H9 (cell line): ENCODE results near the gene SLAIN1. TPM values are rescaled to one million over a fixed set of nuclear protein-coding genes. Genes with fewer than 3 reads are reported as not detected.

Source experiments
- DNase-seq: peaks from one replicate; pipeline ENCODE4 v3.0.0-alpha.2; 2017
- H2AFZ ChIP-seq: one replicate; pipeline ENCODE4 v1.6.1; 2013; ENCODE audit warnings: mild to moderate bottlenecking, low read length, control low read depth, moderate library complexity
- H2AK5ac ChIP-seq: 2 replicates; pipeline ENCODE4 v1.6.1; 2013; ENCODE audit warnings: low read length, control low read depth, mixed read lengths; ENCODE audit not compliant: insufficient read length
- H2BK120ac ChIP-seq: one replicate; pipeline ENCODE4 v1.6.1; 2013; ENCODE audit warnings: low read depth, mild to moderate bottlenecking, low read length, control low read depth, inconsistent platforms; ENCODE audit not compliant: poor library complexity, severe bottlenecking
- H2BK12ac ChIP-seq: 2 replicates; pipeline ENCODE4 v1.6.1; 2013; ENCODE audit warnings: low read length, control low read depth, mixed read lengths, low read depth; ENCODE audit not compliant: insufficient read length
- H2BK15ac ChIP-seq: 2 replicates; pipeline ENCODE4 v1.6.1; 2013; ENCODE audit warnings: low read depth, low read length, control low read depth
- H2BK20ac ChIP-seq: one replicate; pipeline ENCODE4 v1.6.1; 2013; ENCODE audit warnings: low read depth, mild to moderate bottlenecking, low read length, control low read depth, inconsistent platforms; ENCODE audit not compliant: poor library complexity, severe bottlenecking
- H2BK5ac ChIP-seq: 2 replicates; pipeline ENCODE4 v1.6.1; 2013; ENCODE audit warnings: low read length, control low read depth, mixed read lengths; ENCODE audit not compliant: insufficient read length
- H3K14ac ChIP-seq: 2 replicates; pipeline ENCODE4 v1.6.1; 2013; ENCODE audit warnings: low read length, control low read depth; ENCODE audit not compliant: insufficient read depth
- H3K18ac ChIP-seq: 2 replicates; pipeline ENCODE4 v1.6.1; 2013; ENCODE audit warnings: low read depth, mild to moderate bottlenecking, mixed read lengths, low read length, control low read depth; ENCODE audit not compliant: insufficient read length
- H3K23ac ChIP-seq: 2 replicates; pipeline ENCODE4 v1.6.1; 2013; ENCODE audit warnings: low read length, control low read depth, mixed read lengths, low read depth; ENCODE audit not compliant: insufficient read length
- H3K23me2 ChIP-seq: 2 replicates; pipeline ENCODE4 v1.6.1; 2013; ENCODE audit warnings: low read depth, mild to moderate bottlenecking, mixed read lengths, low read length, control low read depth; ENCODE audit not compliant: insufficient read length, poor library complexity, severe bottlenecking
- H3K27ac ChIP-seq: 2 replicates; pipeline ENCODE4 v1.5.1; 2013; ENCODE audit warnings: low read length, control low read depth, mixed read lengths, low read depth; ENCODE audit not compliant: insufficient read length
- H3K27me3 ChIP-seq: 2 replicates; pipeline ENCODE4 v1.6.1; 2013; ENCODE audit warnings: low read length, control low read depth, inconsistent platforms; ENCODE audit not compliant: insufficient read depth
- H3K4ac ChIP-seq: 2 replicates; pipeline ENCODE4 v1.6.1; 2013; ENCODE audit warnings: low read depth, mild to moderate bottlenecking, control low read depth, inconsistent platforms, low read length, moderate library complexity
- H3K4me1 ChIP-seq: 2 replicates; pipeline ENCODE4 v1.6.1; 2013; ENCODE audit warnings: low read length, control low read depth, inconsistent platforms; ENCODE audit not compliant: insufficient read depth
- H3K4me2 ChIP-seq: 2 replicates; pipeline ENCODE4 v1.6.1; 2013; ENCODE audit warnings: low read length, control low read depth, mixed read lengths; ENCODE audit not compliant: insufficient read length, insufficient read depth
- H3K56ac ChIP-seq: 2 replicates; pipeline ENCODE4 v1.6.1; 2013; ENCODE audit warnings: low read depth, mild to moderate bottlenecking, mixed read lengths, low read length, control low read depth; ENCODE audit not compliant: insufficient read length
- H3K79me1 ChIP-seq: 2 replicates; pipeline ENCODE4 v1.6.1; 2013; ENCODE audit warnings: low read depth, mild to moderate bottlenecking, moderate library complexity, low read length, control low read depth, inconsistent platforms; ENCODE audit not compliant: insufficient read depth, poor library complexity, severe bottlenecking
- H3K79me2 ChIP-seq: 2 replicates; pipeline ENCODE4 v1.6.1; 2013; ENCODE audit warnings: low read length, control low read depth, inconsistent platforms; ENCODE audit not compliant: insufficient read depth
- H3K9ac ChIP-seq: 2 replicates; pipeline ENCODE4 v1.6.1; 2013; ENCODE audit warnings: low read length, control low read depth, mixed read lengths; ENCODE audit not compliant: insufficient read length; ENCODE audit errors: extremely low read depth
- H3K9me3 ChIP-seq: one replicate; pipeline ENCODE4 v1.6.1; 2013; ENCODE audit warnings: low read depth, low read length, inconsistent platforms; ENCODE audit not compliant: control insufficient read depth
- H3T11ph ChIP-seq: one replicate; pipeline ENCODE4 v1.6.1; 2013; ENCODE audit warnings: mild to moderate bottlenecking, low read length, control low read depth, inconsistent platforms
- H4K20me1 ChIP-seq: one replicate; pipeline ENCODE4 v1.6.1; 2013; ENCODE audit not compliant: control insufficient read depth, insufficient read length, insufficient read depth
- H4K5ac ChIP-seq: 2 replicates; pipeline ENCODE4 v1.6.1; 2013; ENCODE audit warnings: low read depth, mild to moderate bottlenecking, mixed read lengths, low read length, control low read depth; ENCODE audit not compliant: insufficient read length
- H4K8ac ChIP-seq: replicated peaks from 2 replicates; pipeline ENCODE4 v1.6.1; 2013; ENCODE audit warnings: low read length, control low read depth, mixed read lengths, low read depth; ENCODE audit not compliant: insufficient read length
- H4K91ac ChIP-seq: 2 replicates; pipeline ENCODE4 v1.6.1; 2013; ENCODE audit warnings: low read depth, mild to moderate bottlenecking, moderate library complexity, mixed read lengths, low read length, control low read depth; ENCODE audit not compliant: insufficient read length
- H3K27ac Mint-ChIP-seq, 3 experiments: 2 replicates in 2 of 3; 3 replicates in 1 of 3; pipeline ENCODE4 v1.8.0; 2020 to 2021; ENCODE audit warnings: mixed read lengths in 3 of 3, mild to moderate bottlenecking in 1 of 3, moderate library complexity in 1 of 3
- H3K27me3 Mint-ChIP-seq: 2 replicates; pipeline ENCODE4 v1.8.0; 2021; ENCODE audit warnings: low read depth, mild to moderate bottlenecking, moderate library complexity, mixed read lengths
- H3K36me3 Mint-ChIP-seq, 3 experiments: 2 replicates in 2 of 3; 3 replicates in 1 of 3; pipeline ENCODE4 v1.8.0; 2020 to 2021; ENCODE audit warnings: low read depth in 3 of 3, mixed read lengths in 3 of 3; ENCODE audit not compliant: insufficient read depth in 1 of 3
- H3K4me1 Mint-ChIP-seq, 2 experiments: 2 replicates each; pipeline ENCODE4 v1.8.0; 2020; ENCODE audit warnings: mixed read lengths in 2 of 2
- H3K4me3 Mint-ChIP-seq, 2 experiments: 2 replicates in 1 of 2; 3 replicates in 1 of 2; pipeline ENCODE4 v1.8.0; 2020 to 2021; ENCODE audit warnings: mild to moderate bottlenecking in 2 of 2, mixed read lengths in 2 of 2, moderate library complexity in 1 of 2
- H3K9me3 Mint-ChIP-seq, 2 experiments: 2 replicates in 1 of 2; 3 replicates in 1 of 2; pipeline ENCODE4 v1.8.0; 2020; ENCODE audit warnings: mild to moderate bottlenecking in 2 of 2, mixed read lengths in 2 of 2, moderate library complexity in 1 of 2
- total RNA-seq: library from RNA; stranded (reverse); gene quantifications from 2 replicates; pipeline ENCODE4 v1.2.1, GENCODE V29; 2021
- TF ChIP-seq, protein P1 (sequence below): fragments of 200-600 bp; sonication (generic); conservative IDR thresholded peaks from 3 replicates; pipeline ENCODE4 v1.8.0; 2021; ENCODE audit warnings: antibody characterized with exemption, mild to moderate bottlenecking

SLAIN1 gene
- total RNA-seq, 1 experiment from 2014 or later: 23.2 TPM

DNA sequence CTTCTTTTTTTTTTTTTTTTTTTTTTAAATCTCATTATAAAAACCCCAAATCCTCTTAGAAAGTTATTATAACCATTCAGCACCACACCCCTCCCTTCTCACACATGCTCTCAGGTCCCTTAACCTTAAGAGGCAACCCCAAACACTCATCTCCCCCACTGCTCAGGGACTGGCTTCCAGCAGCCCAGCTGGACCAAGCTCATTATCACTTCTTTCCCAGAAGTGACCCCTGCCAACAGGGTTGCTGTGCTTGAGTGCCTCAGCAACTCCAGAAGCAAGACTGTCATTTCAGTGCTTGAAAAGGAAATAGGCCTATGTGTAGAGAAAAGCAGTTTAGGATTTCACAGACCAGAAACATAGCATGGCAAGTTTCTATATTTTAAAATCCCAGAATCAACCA, 84.3 kb downstream of the SLAIN1 start:
- no peaks in the 10 kb centered on the region for H4K20me1 ChIP-seq
- H4K8ac ChIP-seq: no peak overlapping the region
- Mint-ChIP-seq H3K9me3 (peaks cover 0 to 4% of the 10 kb centered on the region in 2 experiments; a peak in 3 of 5 replicates), H3K4me3 (no peak overlapping the region), H3K36me3 (peaks cover 9 to 16% (median 15%) of the 10 kb centered on the region in 3 experiments), H3K27ac (no peak overlapping the region), H3K4me1 (peaks cover 16 to 30% of the 10 kb centered on the region in 2 experiments), H3K27me3 (peaks cover 9% of the 10 kb centered on the region; the same call in 1 of the 2 replicates)
- no peak for DNase-seq
- no peaks in the 10 kb centered on the region for H3K9me3 ChIP-seq
- no peak overlapping the region for H3T11ph ChIP-seq
- H4K91ac ChIP-seq: no peak overlapping the region
- H3K4ac ChIP-seq: no peak overlapping the region
- no peak overlapping the region for H3K14ac ChIP-seq
- no peaks in the 10 kb centered on the region for H3K23me2 ChIP-seq
- no peak overlapping the region for H3K18ac ChIP-seq
- no peak overlapping the region for H3K4me2 ChIP-seq
- H3K56ac ChIP-seq: no peak overlapping the region
- H3K23ac ChIP-seq: no peak overlapping the region
- H2BK120ac ChIP-seq: no peak overlapping the region
- H3K79me1 ChIP-seq: no peaks in the 10 kb centered on the region
- no peak overlapping the region for H3K27ac ChIP-seq
- H2AK5ac ChIP-seq: no peak overlapping the region
- H2BK12ac ChIP-seq: no peak overlapping the region
- H3K27me3 ChIP-seq: no peaks in the 10 kb centered on the region
- H2BK20ac ChIP-seq: no peak overlapping the region
- no peak overlapping the region for H4K5ac ChIP-seq
- H3K79me2 ChIP-seq: no peaks in the 10 kb centered on the region
- TF ChIP-seq, protein P1, sequence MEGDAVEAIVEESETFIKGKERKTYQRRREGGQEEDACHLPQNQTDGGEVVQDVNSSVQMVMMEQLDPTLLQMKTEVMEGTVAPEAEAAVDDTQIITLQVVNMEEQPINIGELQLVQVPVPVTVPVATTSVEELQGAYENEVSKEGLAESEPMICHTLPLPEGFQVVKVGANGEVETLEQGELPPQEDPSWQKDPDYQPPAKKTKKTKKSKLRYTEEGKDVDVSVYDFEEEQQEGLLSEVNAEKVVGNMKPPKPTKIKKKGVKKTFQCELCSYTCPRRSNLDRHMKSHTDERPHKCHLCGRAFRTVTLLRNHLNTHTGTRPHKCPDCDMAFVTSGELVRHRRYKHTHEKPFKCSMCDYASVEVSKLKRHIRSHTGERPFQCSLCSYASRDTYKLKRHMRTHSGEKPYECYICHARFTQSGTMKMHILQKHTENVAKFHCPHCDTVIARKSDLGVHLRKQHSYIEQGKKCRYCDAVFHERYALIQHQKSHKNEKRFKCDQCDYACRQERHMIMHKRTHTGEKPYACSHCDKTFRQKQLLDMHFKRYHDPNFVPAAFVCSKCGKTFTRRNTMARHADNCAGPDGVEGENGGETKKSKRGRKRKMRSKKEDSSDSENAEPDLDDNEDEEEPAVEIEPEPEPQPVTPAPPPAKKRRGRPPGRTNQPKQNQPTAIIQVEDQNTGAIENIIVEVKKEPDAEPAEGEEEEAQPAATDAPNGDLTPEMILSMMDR: no peak
- no peak overlapping the region for H2BK5ac ChIP-seq
- H2AFZ ChIP-seq: no peak overlapping the region
- H3K9ac ChIP-seq: no peak overlapping the region
- peaks cover 7% of the 10 kb centered on the region for H3K4me1 ChIP-seq
- H2BK15ac ChIP-seq: no peak overlapping the region
